GM21717 (cell line): Measurements from ENCODE around the gene PRKCSH.
"Not testable (repeated sequence)": the region's sequence is repeated elsewhere in the genome, so short reads cannot be mapped to it uniquely, and the experiment has no call there.

Source experiments
- ATAC-seq: cut with Tn5 transposase; IDR thresholded peaks from one replicate; pipeline ENCODE4 v1.9.1; 2021; ENCODE audit warnings: mild to moderate bottlenecking, moderate library complexity; ENCODE audit not compliant: unreplicated experiment

Gene PRKCSH

GRCh38 chr19:11450570-11451326, 15.3 kb downstream of the PRKCSH start:
- ATAC-seq = no peak

GRCh38 chr19:11451327-11451870, 16.0 kb downstream of the PRKCSH start:
- ATAC-seq = no peak

DNA sequence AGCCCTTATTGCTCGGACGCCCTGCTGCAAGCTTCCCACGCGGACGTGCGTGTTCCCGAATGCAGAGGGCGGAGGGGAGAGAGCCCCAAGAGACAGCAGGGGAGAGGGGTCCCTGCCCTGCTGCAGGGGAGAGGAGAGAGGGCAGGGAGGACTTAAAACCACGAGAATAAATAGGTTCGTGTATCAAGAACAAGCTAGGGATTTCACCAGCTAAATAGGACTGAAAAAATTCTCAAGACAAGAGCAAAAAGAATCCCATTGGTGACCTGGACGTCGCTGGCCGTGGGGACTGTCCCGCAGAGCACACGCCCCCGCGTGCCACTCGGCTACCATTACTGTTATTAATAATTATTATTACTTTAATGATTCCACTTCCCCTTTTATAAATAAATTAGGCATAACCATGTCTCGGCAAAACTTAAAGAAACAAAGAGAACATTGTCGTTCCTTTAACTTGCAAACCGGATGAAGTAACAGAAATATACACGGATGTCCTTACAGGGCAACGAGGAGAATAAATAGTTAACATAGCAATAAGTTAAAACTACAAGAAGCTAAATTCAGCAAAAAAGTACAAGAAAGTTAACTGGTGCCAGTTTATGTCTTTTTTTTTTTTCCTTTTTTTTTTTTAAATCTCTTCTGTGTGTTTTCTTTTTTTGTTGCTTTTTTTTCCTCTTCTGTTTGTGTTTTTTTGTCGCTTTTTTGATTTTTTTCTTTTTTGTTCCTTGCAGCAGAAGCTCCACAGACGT, 16.6 kb downstream of the PRKCSH start:
- no peak for ATAC-seq

DNA sequence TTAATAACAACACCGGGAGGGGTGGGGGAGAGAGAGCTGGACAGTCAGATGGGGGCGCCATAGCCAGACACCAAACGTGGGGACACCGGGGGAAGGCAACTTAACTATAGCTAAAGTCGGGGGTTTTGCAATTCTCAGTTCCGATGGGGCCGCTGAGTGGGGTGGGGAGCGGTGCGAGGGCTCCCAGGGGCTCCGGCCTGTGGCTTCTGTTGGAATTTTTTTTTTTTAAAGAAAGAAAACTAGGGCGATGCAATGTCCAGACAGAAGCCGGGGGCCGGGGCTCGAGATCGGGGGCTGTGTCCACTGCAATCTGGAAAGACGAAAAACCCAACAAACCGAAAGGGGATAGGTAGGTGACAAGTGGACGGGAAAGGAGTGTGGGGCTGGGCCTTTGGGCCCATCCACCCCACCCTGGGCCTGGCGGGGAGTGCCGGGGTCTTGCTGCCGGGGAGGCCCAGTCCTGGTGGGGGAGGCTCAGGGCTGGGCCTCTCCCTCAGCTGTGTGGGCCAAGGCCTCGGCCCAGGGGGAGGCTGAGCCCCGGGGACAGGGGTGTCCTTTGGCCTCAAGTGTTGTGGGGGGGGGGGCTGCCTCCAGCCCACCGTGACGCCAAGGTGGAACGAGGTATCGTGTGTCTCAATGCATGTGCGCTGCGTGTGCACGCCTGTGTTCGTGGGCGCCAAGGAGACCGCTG, 17.3 kb downstream of the PRKCSH start:
- ATAC-seq = no peak

- no peak for ATAC-seq
Measured at GRCh38 chr19:11453468-11454341, 18.3 kb downstream of the PRKCSH start.

DNA sequence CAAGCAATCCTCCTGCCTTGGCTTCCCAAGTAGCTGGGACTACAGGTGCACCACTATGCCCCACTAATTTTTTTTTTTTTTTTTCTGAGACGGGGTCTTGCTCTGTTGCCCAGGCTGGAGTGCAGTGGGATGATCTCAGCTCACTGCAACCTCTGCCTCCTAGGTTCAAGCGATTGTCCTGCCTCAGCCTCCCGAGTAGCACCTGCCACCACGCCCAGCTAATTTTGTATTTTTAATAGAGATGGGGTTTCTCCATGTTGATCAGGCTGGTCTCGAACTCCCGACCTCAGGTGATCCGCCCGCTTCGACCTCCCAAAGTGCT, 19.8 kb downstream of the PRKCSH start:
- not testable (repeated sequence) for ATAC-seq

DNA sequence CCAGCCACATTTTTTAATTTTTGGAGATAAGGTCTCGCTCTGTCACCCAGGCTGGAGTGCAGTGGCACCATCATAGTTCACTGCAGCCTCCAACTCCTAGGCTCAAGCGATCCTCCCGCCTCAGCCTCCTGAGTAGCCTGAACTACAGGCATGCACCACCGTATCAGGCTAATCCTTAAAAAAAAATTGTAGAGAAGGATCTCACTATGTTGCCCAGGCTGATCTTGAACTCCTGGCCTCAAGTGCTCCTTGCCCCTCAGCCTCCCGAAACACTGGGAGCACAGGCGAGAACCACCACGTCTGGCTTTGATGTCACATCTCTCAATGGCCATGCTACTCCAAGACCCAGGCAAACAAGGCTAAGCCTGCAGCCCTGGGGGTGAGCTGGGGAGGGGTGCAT, 21.2 kb downstream of the PRKCSH start:
- no peak for ATAC-seq

DNA sequence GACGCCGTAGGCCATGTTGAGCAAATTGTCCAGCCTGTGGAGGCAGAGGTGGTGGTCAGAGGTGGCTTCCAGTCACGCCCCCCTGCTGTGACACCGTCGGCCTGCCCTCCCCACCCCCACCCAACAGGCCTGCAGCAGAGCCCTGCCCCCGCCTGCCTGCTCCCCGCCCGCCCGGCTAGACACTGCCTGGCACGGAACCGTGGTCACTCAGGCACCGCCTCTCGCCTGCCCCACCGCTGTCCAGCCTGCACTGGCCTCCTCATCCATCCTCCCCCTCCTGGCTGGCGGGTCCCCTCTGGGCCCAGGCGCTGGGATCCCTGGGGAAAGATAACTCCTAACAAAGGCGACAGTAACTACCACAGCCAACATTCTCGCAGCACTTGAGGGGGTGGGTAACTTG, 21.7 kb downstream of the PRKCSH start:
- no peak for ATAC-seq

DNA sequence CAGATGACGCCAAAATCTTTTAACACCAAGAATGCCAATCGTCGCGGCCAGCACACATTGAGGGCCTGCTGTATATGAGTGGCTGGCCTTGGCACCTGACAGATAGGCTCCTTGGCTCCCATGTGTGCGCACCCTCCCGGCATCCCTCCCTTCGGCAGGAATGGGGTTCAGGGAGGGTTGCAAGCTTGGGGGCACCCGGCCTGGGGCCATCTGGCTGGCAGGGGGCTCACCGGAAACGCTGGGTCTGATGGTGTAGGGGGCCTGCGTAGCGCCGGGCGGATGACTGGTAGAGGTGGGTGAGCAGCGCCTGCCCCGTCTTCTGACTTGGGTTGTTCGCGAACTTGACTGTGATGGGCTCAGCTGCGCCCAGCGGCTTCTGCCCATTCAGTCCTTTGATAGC, 22.4 kb downstream of the PRKCSH start:
- ATAC-seq = no peak

GRCh38 chr19:11458236-11458900, 22.9 kb downstream of the PRKCSH start:
- no peak for ATAC-seq

DNA sequence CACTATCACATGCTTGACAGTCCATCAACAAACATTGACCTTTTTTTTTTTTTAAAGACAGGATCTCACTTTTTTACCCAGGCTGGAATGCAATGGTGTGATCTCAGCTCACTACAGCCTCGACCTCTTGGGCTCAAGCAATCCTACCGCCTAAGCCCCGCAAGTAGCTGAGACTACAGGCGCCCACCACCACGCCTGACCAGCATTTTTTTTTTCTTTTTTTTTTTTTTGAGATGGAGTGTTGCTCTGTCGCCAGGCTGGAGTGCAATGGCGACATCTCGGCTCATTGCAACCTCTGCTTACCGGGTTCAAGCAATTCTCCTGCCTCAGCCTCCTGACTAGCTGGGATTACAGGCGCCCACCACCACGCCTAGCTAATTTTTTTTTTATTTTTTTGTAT, 23.5 kb downstream of the PRKCSH start:
- ATAC-seq = not testable (repeated sequence)

GRCh38 chr19:11460207-11460606, 24.8 kb downstream of the PRKCSH start:
- ATAC-seq = no peak

DNA sequence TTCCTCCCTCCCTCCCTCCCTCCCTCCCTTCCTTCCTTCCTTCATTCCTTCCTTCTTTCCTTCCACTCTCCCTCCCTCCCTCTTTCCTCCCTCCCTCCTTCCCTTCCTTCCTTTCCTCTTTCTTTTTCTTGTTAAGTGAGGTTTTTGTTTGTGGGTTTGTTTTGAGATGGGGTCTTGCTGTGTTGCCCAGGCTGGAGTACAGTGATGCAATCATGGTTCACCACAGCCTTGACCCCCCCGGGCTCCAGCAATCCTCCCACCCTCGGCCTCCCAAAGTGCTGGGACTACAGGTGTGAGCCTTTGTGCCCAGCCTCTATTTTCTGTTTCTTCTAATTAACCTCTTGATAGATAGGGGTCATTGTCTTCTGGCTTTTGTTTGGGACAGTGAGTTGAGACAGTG, 26.0 kb downstream of the PRKCSH start:
- ATAC-seq = no peak

GRCh38 chr19:11463391-11463790, 28.0 kb downstream of the PRKCSH start:
- no peak for ATAC-seq

GRCh38 chr19:11464333-11465265, 29.2 kb downstream of the PRKCSH start:
- ATAC-seq = no peak

DNA sequence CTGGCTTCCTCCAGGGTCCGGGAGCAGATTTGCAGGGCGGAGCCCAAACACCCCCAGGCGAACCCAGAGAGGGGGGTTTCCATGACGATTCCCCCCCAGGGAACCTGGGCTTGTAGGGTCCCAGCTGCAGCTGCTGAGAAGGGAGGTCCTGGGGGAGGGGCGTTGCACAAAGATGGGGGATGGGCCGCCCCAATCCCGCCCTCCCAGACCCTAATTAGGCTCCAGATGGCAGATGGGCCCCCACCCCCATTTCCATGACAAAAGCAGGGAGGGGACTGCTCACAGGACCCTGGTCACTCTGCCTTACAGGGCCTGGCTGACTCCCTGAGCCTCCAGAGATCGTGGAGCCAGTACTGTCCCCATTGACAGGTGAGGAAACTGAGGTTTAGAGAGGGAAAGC, 30.2 kb downstream of the PRKCSH start:
- ATAC-seq = no peak

- not testable (repeated sequence) for ATAC-seq
Measured at GRCh38 chr19:11468266-11468845, 32.9 kb downstream of the PRKCSH start.

DNA sequence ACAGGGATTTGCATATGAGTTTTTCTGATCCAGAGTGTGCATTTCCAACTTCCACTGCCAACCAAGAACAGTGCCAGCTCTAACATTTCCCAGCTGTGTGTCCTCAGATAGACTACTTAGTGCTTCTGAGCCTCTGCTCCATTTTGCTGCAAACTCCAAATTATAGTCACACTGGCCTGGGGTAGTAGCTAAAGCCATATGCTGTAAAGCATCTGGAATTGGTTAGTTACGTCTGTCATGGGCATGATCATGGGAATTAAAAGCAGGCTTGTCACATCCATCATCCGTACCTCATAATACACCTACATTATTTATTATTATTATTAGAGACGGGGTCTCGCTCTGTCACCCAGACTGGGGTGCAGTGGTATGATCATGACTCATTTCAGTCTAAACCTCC, 38.3 kb downstream of the PRKCSH start:
- no peak for ATAC-seq

GRCh38 chr19:11475343-11475742, 39.9 kb downstream of the PRKCSH start:
- not testable (repeated sequence) for ATAC-seq
